H1 (cell line): ENCODE results near the gene HEPACAM. TPM values are rescaled to one million over a fixed set of nuclear protein-coding genes. Genes with fewer than 3 reads are reported as not detected.

Source experiments
- CEBPB ChIP-seq: IDR thresholded peaks from 2 replicates; pipeline ENCODE4 v1.6.1; 2012; ENCODE audit warnings: low read depth, low read length
- KDM4A ChIP-seq: IDR thresholded peaks from one replicate; pipeline ENCODE4 v1.7.1; 2012; ENCODE audit warnings: low read depth, mild to moderate bottlenecking, moderate library complexity, low read length, inconsistent platforms; ENCODE audit not compliant: severe bottlenecking
- PHF8 ChIP-seq: fragments of 200-600 bp; sonication (generic); conservative IDR thresholded peaks from 2 replicates; pipeline ENCODE4 v1.7.1; 2012; ENCODE audit warnings: low read depth, mild to moderate bottlenecking, inconsistent platforms, low read length, moderate library complexity
- SP2 ChIP-seq: IDR thresholded peaks from 2 replicates; pipeline ENCODE4 v1.6.1; 2012; ENCODE audit warnings: mild to moderate bottlenecking, low read length, inconsistent platforms
- polyA plus RNA-seq, 7 experiments: library from polyadenylated mRNA; depleted of rRNA in 3 of 7; stranded (reverse) in 5 of 7; unstranded in 2 of 7; fragments of >200 nt in 5 of 7; fragments of 200-250 nt in 2 of 7; gene quantifications; 1 replicate in 5 of 7; 2 replicates in 1 of 7; 4 replicates in 1 of 7; pipeline versions ENCODE4 v1.2.1 to v1.2.3, GENCODE V29; 2011 to 2013; ENCODE audit warnings: missing spikeins in 2 of 7, mixed read lengths in 2 of 7
- total RNA-seq: library from RNA; stranded (reverse); fragmentation: NEBNext Ultra II Directional; extraction: Animal tissue kit (Norgen Biotek cat#: 25700); gene quantifications from 2 replicates; pipeline ENCODE4 v1.2.1, GENCODE V29; 2021
- TF ChIP-seq, protein P1 (sequence below): IDR thresholded peaks from 2 replicates; pipeline ENCODE4 v1.6.1; 2012; ENCODE audit warnings: inconsistent platforms
- TF ChIP-seq, protein P2 (sequence below): fragments of 300-600 bp; sonication (generic); IDR thresholded peaks from 2 replicates; pipeline ENCODE4 v1.7.1; 2012; ENCODE audit warnings: low read length, moderate library complexity, mild to moderate bottlenecking, inconsistent platforms; ENCODE audit not compliant: insufficient replicate concordance

The HEPACAM gene
- total and polyA plus RNA-seq, 2 of the 8 experiments (the other 6 are each of a cell fraction or from before 2014, with no cell fraction given), result not detected

DNA sequence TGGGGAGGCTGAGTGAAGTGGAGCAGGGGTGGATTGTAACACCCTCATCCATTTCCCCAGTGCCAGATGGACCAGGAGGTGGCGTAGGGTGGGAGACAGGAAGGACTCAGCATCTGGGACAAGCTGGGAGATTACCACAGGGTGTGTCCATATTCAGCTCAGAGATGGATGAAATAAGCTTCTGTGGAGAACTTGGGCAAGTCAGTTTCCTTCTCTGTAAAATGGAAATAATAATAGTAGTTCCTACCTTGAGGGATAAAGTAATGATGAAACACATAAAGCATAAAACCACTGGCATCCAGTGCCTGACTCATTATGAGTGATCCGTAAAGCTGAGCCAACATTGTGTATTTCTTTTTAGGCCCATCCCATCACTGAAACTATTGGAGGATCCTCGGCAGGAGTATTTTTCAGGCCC, 37.6 kb downstream of the HEPACAM start (continued):
- TF ChIP-seq, protein P1, sequence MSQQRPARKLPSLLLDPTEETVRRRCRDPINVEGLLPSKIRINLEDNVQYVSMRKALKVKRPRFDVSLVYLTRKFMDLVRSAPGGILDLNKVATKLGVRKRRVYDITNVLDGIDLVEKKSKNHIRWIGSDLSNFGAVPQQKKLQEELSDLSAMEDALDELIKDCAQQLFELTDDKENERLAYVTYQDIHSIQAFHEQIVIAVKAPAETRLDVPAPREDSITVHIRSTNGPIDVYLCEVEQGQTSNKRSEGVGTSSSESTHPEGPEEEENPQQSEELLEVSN, result no peak
- TF ChIP-seq KDM4A (no peak), PHF8 (no peak), SP2 (no peak), CEBPB (no peak)
- TF ChIP-seq, protein P2, sequence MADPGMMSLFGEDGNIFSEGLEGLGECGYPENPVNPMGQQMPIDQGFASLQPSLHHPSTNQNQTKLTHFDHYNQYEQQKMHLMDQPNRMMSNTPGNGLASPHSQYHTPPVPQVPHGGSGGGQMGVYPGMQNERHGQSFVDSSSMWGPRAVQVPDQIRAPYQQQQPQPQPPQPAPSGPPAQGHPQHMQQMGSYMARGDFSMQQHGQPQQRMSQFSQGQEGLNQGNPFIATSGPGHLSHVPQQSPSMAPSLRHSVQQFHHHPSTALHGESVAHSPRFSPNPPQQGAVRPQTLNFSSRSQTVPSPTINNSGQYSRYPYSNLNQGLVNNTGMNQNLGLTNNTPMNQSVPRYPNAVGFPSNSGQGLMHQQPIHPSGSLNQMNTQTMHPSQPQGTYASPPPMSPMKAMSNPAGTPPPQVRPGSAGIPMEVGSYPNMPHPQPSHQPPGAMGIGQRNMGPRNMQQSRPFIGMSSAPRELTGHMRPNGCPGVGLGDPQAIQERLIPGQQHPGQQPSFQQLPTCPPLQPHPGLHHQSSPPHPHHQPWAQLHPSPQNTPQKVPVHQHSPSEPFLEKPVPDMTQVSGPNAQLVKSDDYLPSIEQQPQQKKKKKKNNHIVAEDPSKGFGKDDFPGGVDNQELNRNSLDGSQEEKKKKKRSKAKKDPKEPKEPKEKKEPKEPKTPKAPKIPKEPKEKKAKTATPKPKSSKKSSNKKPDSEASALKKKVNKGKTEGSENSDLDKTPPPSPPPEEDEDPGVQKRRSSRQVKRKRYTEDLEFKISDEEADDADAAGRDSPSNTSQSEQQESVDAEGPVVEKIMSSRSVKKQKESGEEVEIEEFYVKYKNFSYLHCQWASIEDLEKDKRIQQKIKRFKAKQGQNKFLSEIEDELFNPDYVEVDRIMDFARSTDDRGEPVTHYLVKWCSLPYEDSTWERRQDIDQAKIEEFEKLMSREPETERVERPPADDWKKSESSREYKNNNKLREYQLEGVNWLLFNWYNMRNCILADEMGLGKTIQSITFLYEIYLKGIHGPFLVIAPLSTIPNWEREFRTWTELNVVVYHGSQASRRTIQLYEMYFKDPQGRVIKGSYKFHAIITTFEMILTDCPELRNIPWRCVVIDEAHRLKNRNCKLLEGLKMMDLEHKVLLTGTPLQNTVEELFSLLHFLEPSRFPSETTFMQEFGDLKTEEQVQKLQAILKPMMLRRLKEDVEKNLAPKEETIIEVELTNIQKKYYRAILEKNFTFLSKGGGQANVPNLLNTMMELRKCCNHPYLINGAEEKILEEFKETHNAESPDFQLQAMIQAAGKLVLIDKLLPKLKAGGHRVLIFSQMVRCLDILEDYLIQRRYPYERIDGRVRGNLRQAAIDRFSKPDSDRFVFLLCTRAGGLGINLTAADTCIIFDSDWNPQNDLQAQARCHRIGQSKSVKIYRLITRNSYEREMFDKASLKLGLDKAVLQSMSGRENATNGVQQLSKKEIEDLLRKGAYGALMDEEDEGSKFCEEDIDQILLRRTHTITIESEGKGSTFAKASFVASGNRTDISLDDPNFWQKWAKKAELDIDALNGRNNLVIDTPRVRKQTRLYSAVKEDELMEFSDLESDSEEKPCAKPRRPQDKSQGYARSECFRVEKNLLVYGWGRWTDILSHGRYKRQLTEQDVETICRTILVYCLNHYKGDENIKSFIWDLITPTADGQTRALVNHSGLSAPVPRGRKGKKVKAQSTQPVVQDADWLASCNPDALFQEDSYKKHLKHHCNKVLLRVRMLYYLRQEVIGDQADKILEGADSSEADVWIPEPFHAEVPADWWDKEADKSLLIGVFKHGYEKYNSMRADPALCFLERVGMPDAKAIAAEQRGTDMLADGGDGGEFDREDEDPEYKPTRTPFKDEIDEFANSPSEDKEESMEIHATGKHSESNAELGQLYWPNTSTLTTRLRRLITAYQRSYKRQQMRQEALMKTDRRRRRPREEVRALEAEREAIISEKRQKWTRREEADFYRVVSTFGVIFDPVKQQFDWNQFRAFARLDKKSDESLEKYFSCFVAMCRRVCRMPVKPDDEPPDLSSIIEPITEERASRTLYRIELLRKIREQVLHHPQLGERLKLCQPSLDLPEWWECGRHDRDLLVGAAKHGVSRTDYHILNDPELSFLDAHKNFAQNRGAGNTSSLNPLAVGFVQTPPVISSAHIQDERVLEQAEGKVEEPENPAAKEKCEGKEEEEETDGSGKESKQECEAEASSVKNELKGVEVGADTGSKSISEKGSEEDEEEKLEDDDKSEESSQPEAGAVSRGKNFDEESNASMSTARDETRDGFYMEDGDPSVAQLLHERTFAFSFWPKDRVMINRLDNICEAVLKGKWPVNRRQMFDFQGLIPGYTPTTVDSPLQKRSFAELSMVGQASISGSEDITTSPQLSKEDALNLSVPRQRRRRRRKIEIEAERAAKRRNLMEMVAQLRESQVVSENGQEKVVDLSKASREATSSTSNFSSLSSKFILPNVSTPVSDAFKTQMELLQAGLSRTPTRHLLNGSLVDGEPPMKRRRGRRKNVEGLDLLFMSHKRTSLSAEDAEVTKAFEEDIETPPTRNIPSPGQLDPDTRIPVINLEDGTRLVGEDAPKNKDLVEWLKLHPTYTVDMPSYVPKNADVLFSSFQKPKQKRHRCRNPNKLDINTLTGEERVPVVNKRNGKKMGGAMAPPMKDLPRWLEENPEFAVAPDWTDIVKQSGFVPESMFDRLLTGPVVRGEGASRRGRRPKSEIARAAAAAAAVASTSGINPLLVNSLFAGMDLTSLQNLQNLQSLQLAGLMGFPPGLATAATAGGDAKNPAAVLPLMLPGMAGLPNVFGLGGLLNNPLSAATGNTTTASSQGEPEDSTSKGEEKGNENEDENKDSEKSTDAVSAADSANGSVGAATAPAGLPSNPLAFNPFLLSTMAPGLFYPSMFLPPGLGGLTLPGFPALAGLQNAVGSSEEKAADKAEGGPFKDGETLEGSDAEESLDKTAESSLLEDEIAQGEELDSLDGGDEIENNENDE, result no peak
